Nephron progenitor cell (in vitro differentiated cells): Measurements from ENCODE around the gene ZNF223.
A peak's percentile ranks its signal among the peaks of the same experiment; 100 is the strongest.

Experiments
- DNase-seq: peaks from one replicate; pipeline ENCODE4 v3.0.0; 2021
- H3K27ac Mint-ChIP-seq: 2 replicates; pipeline ENCODE4 v1.8.0; 2021; ENCODE audit warnings: mild to moderate bottlenecking, moderate library complexity, mixed read lengths
- H3K27me3 Mint-ChIP-seq: 2 replicates; pipeline ENCODE4 v1.8.0; 2021; ENCODE audit warnings: mild to moderate bottlenecking, low read depth, mixed read lengths; ENCODE audit not compliant: poor library complexity
- H3K36me3 Mint-ChIP-seq: 2 replicates; pipeline ENCODE4 v1.8.0; 2021; ENCODE audit warnings: low read depth, mixed read lengths
- H3K4me1 Mint-ChIP-seq: 2 replicates; pipeline ENCODE4 v1.8.0; 2021; ENCODE audit warnings: mixed read lengths
- H3K4me3 Mint-ChIP-seq: 2 replicates; pipeline ENCODE4 v1.8.0; 2021; ENCODE audit warnings: mild to moderate bottlenecking, moderate library complexity, mixed read lengths
- H3K9me3 Mint-ChIP-seq: 2 replicates; pipeline ENCODE4 v1.8.0; 2021; ENCODE audit warnings: mild to moderate bottlenecking, moderate library complexity, mixed read lengths
- CTCF ChIP-seq: fragments of 200-600 bp; sonication (generic); IDR thresholded peaks from 2 replicates; pipeline ENCODE4 v1.5.0; 2021; ENCODE audit warnings: antibody characterized with exemption

ZNF223 gene

GRCh38 chr19:44059229-44059628 lies 7.4 kb downstream of the ZNF223 start:
- H3K9me3 Mint-ChIP-seq: peaks cover 24% of the 10 kb centered on the region

GRCh38 chr19:44061038-44061437 lies 9.2 kb downstream of the ZNF223 start:
- Mint-ChIP-seq H3K4me3 (no peak overlapping the region), H3K4me1 (no peaks in the 10 kb centered on the region), H3K36me3 (peaks cover 98% of the 10 kb centered on the region), H3K9me3 (peaks cover 24% of the 10 kb centered on the region), H3K27ac (no peak overlapping the region), H3K27me3 (no peaks in the 10 kb centered on the region)
- DNase-seq: no peak
- no peak for TF ChIP-seq CTCF

More at GRCh38 chr19:44059229-44059628, 7.4 kb downstream of the ZNF223 start:
- H3K4me1 Mint-ChIP-seq: no peaks in the 10 kb centered on the region
- no peak overlapping the region for H3K4me3 Mint-ChIP-seq
- peaks cover 98% of the 10 kb centered on the region for H3K36me3 Mint-ChIP-seq
- TF ChIP-seq CTCF: no peak
- no peaks in the 10 kb centered on the region for H3K27me3 Mint-ChIP-seq
- H3K27ac Mint-ChIP-seq: no peak overlapping the region
- no peak for DNase-seq

- Mint-ChIP-seq H3K27ac (no peak overlapping the region), H3K9me3 (peaks cover 68% of the 10 kb centered on the region), H3K27me3 (peaks cover 2% of the 10 kb centered on the region), H3K36me3 (peaks cover 96% of the 10 kb centered on the region), H3K4me1 (peaks cover under 1% of the 10 kb centered on the region), H3K4me3 (no peak overlapping the region)
- TF ChIP-seq CTCF: no peak
- no peak for DNase-seq
Observed at GRCh38 chr19:44066305-44066704, 14.5 kb downstream of the ZNF223 start.

- no peak overlapping the region for H3K27ac Mint-ChIP-seq
- peaks cover 79% of the 10 kb centered on the region for H3K36me3 Mint-ChIP-seq
- H3K27me3 Mint-ChIP-seq: peaks cover 7% of the 10 kb centered on the region
- DNase-seq: no peak
- H3K9me3 Mint-ChIP-seq: peaks cover 84% of the 10 kb centered on the region
- TF ChIP-seq CTCF: no peak
- H3K4me1 Mint-ChIP-seq: peaks cover 20% of the 10 kb centered on the region
- H3K4me3 Mint-ChIP-seq: no peak overlapping the region
Observed at GRCh38 chr19:44069415-44069814, 17.6 kb downstream of the ZNF223 start.

GRCh38 chr19:44071824-44072542 lies 20.1 kb downstream of the ZNF223 start, which contains the start of gene ZNF284:
Gene ZNF284 (plus strand): TSS chr19:44072159. CDS start chr19:44076390, 4,231 bp downstream.
- peaks cover 72% of the 10 kb centered on the region for H3K9me3 Mint-ChIP-seq
- no peak for TF ChIP-seq CTCF
- peak; percentile 78 for DNase-seq
- peaks cover 7% of the 10 kb centered on the region for H3K27me3 Mint-ChIP-seq
- H3K4me3 Mint-ChIP-seq: peak within 1 kb of the TSS; percentile 92
- peaks cover 73% of the 10 kb centered on the region for H3K36me3 Mint-ChIP-seq
- peaks cover 20% of the 10 kb centered on the region for H3K4me1 Mint-ChIP-seq
- peak within 1 kb of the TSS; percentile 40 for H3K27ac Mint-ChIP-seq
